K562 (cell line): ENCODE data around the gene FHIT. TPM values are rescaled to one million over a fixed set of nuclear protein-coding genes. Genes with fewer than 3 reads are reported as not detected.

Experiments
- ATAC-seq: fragments of 200-7000 bp; cut with Tn5 transposase; 3 replicates; pipeline ENCODE4 v1.9.1; 2020; ENCODE audit warnings: moderate library complexity
- BruUV-seq: library from RNA; stranded (reverse); fragments of 400-500 nt; replicated peaks from 2 replicates; lab custom pipeline; 2021; lab: Mats Ljungman, UMichigan
- CTCF ChIA-PET: fragments of 300-600 bp; formaldehyde crosslinking; extraction: SDS; loops from one replicate; lab custom pipeline; 2021; ENCODE audit warnings: low intra/inter-chr PET ratio; lab: Yijun Ruan, JAX
- POLR2A ChIA-PET: fragments of 300-600, 350-650 bp; sonication (Branson Sonifier 250); formaldehyde crosslinking; extraction: SDS; loops from one replicate; lab custom pipeline; 2021; ENCODE audit warnings: antibody characterized with exemption, inconsistent platforms; lab: Yijun Ruan, JAX
- DNase-seq, 4 experiments: peaks; one replicate each; pipeline versions ENCODE4 v3.0.0 to v3.0.0-alpha.2; 2011 to 2018; ENCODE audit warnings: low spot score in 3 of 4, mixed read lengths in 3 of 4; ENCODE audit errors: extremely low read depth in 1 of 4
- FAIRE-seq: peaks from 2 replicates; lab custom pipeline; 2011; peaks lifted over from hg19 to GRCh38; lab: Jason Lieb, UNC
- H2AFZ ChIP-seq: 2 replicates; pipeline ENCODE4 v1.6.0; 2011; ENCODE audit warnings: low read depth, low read length, control low read depth, inconsistent platforms
- H3K27ac ChIP-seq: fragments of 200-600 bp; 3 replicates; pipeline ENCODE4 v1.8.0; 2011; ENCODE audit warnings: low read depth, mild to moderate bottlenecking, control low read depth, inconsistent platforms, low read length, moderate library complexity, mixed read lengths; ENCODE audit errors: extremely low read depth
- H3K27me3 ChIP-seq, 2 experiments: fragments of 300-600 bp in 1 of 2; 2 replicates in 1 of 2; 3 replicates in 1 of 2; pipeline versions ENCODE4 v1.6.0 to v1.8.0; 2011; ENCODE audit warnings: inconsistent platforms in 2 of 2, low read length in 2 of 2, mild to moderate bottlenecking in 1 of 2, mixed read lengths in 1 of 2, moderate library complexity in 1 of 2; ENCODE audit not compliant: control insufficient read depth in 2 of 2, insufficient read depth in 2 of 2
- H3K36me3 ChIP-seq: fragments of 300-600 bp; 3 replicates; pipeline ENCODE4 v1.8.0; 2011; ENCODE audit warnings: mild to moderate bottlenecking, low read length, inconsistent platforms; ENCODE audit not compliant: control insufficient read depth, insufficient read depth
- H3K4me1 ChIP-seq, 2 experiments: fragments of 200-600 bp in 1 of 2; replicated peaks in 1 of 2; 2 replicates in 1 of 2; 3 replicates in 1 of 2; pipeline versions ENCODE4 v1.5.1 to v1.8.0; 2011; ENCODE audit warnings: inconsistent platforms in 2 of 2, low read length in 2 of 2, mild to moderate bottlenecking in 1 of 2, mixed read lengths in 1 of 2, moderate library complexity in 1 of 2; ENCODE audit not compliant: control insufficient read depth in 2 of 2, insufficient read depth in 2 of 2
- H3K4me2 ChIP-seq: 2 replicates; pipeline ENCODE4 v1.6.1; 2011; ENCODE audit warnings: low read length, control low read depth, inconsistent platforms, mixed read lengths; ENCODE audit not compliant: insufficient read depth
- H3K4me3 ChIP-seq: fragments of 200-600 bp; sonication (generic), shearing (Covaris generic); 2 replicates; pipeline ENCODE4 v1.5.1; 2016; ENCODE audit warnings: control low read depth, inconsistent platforms
- H3K79me2 ChIP-seq: fragments of 200-600 bp; 3 replicates; pipeline ENCODE4 v1.8.0; 2011; ENCODE audit warnings: low read length, inconsistent platforms; ENCODE audit not compliant: control insufficient read depth, insufficient read depth
- H3K9ac ChIP-seq, 2 experiments: 2 replicates each; pipeline versions ENCODE4 v1.6.0 to v1.6.1; 2011; ENCODE audit warnings: low read depth in 2 of 2, low read length in 2 of 2, control low read depth in 1 of 2, inconsistent platforms in 1 of 2, mild to moderate bottlenecking in 1 of 2, mixed read lengths in 1 of 2; ENCODE audit not compliant: insufficient read depth in 1 of 2
- H3K9me1 ChIP-seq: one replicate; pipeline ENCODE4 v1.6.0; 2011; ENCODE audit warnings: inconsistent platforms, mild to moderate bottlenecking, low read length, moderate library complexity; ENCODE audit not compliant: control insufficient read depth, insufficient read depth
- H3K9me3 ChIP-seq: replicated peaks from 2 replicates; pipeline ENCODE4 v1.5.1; 2011; ENCODE audit warnings: low read depth, low read length, inconsistent platforms; ENCODE audit not compliant: control insufficient read depth, insufficient read depth
- H4K20me1 ChIP-seq: replicated peaks from 2 replicates; pipeline ENCODE4 v1.6.1; 2011; ENCODE audit warnings: low read length, inconsistent platforms, mixed read lengths; ENCODE audit not compliant: control insufficient read depth, insufficient read depth
- BCL6 ChIP-seq: fragments of 250-450 bp; sonication (Bioruptor Pico); IDR thresholded peaks from 2 replicates; pipeline ENCODE4 v1.4.0; 2020
- ETV1 ChIP-seq: fragments of 450-650 bp; conservative IDR thresholded peaks from 2 replicates; pipeline ENCODE4 v1.6.1; 2016; ENCODE audit warnings: missing genetic modification characterization, control low read depth, low read depth, missing compliant biosample characterization
- IFI16 ChIP-seq: fragments of 250-450 bp; sonication (Bioruptor Pico); IDR thresholded peaks from 2 replicates; pipeline ENCODE4 v2.1.2; 2022; ENCODE audit warnings: mild to moderate bottlenecking, inconsistent platforms
- MAFF ChIP-seq: IDR thresholded peaks from 2 replicates; pipeline ENCODE4 v1.6.1; 2012; ENCODE audit warnings: low read length, improper control_type of control experiment
- MTA3 ChIP-seq: fragments of 450-650 bp; formaldehyde crosslinking; IDR thresholded peaks from 2 replicates; pipeline ENCODE4 v1.6.1; 2017; ENCODE audit warnings: mild to moderate bottlenecking, borderline replicate concordance
- NCOA1 ChIP-seq: fragments of 450-650 bp; IDR thresholded peaks from 2 replicates; pipeline ENCODE4 v1.6.1; 2016; ENCODE audit warnings: low read depth
- RFX5 ChIP-seq: IDR thresholded peaks from 2 replicates; pipeline ENCODE4 v1.6.1; 2011; ENCODE audit warnings: low read depth, mild to moderate bottlenecking, improper control_type of control experiment, low read length
- SMARCA5 ChIP-seq: fragments of 450-650 bp; IDR thresholded peaks from 2 replicates; pipeline ENCODE4 v1.6.1; 2016
- TEAD2 ChIP-seq: fragments of 450-650 bp; IDR thresholded peaks from 2 replicates; pipeline ENCODE4 v1.6.1; 2016; ENCODE audit warnings: missing genetic modification characterization, control low read depth, missing compliant biosample characterization
- ZNF175 ChIP-seq: fragments of 200-800 bp; sonication (Bioruptor generic); IDR thresholded peaks from 2 replicates; pipeline ENCODE4 v1.6.1; 2016; ENCODE audit warnings: low read depth, mild to moderate bottlenecking, missing genetic modification characterization, missing compliant biosample characterization
- ZNF764 ChIP-seq: fragments of 250-450 bp; sonication (Bioruptor Pico); IDR thresholded peaks from 2 replicates; pipeline ENCODE4 v1.4.0; 2020; ENCODE audit warnings: low read depth, mild to moderate bottlenecking, moderate library complexity
- WGBS: fragments of 100-300 bp; shearing (Covaris generic); methylation state at CpG from one replicate; pipeline ENCODE4 v1.1.6; 2016; ENCODE audit warnings: low coverage, mixed read lengths; ENCODE audit not compliant: insufficient coverage; ENCODE audit errors: missing lambda C conversion rate; 5-methylcytosine and 5-hydroxymethylcytosine counted together
- in situ Hi-C: fragments of 300-500 bp; cut with MboI; formaldehyde crosslinking; loops from 4 replicates; pipeline ENCODE4 v1.15.0; 2018; ENCODE audit warnings: inconsistent platforms, mixed read lengths
- intact Hi-C: fragments of 100-400 bp; cut with micrococcal nuclease; formaldehyde crosslinking; loops from 2 replicates; pipeline ENCODE4 v1.14.2; 2022
- polyA plus RNA-seq, 8 experiments: library from polyadenylated mRNA; depleted of rRNA in 4 of 8; stranded (reverse) in 5 of 8; unstranded in 3 of 8; fragments of >200 nt; fragmentation: Nextera tagmentation in 2 of 8; fragmentation: Illumina TruSeq in 1 of 8; extraction: Ambion mirVana in 2 of 8; extraction: Trizol in 1 of 8; gene quantifications; 2 replicates each; pipeline versions ENCODE4 v1.2.1 to v1.2.3, GENCODE V29; 2011 to 2014; ENCODE audit warnings: inconsistent platforms in 1 of 8, missing spikeins in 1 of 8
- total RNA-seq, 7 experiments: library from RNA; depleted of rRNA in 6 of 7; stranded (reverse); fragments of >200 nt in 6 of 7; fragmentation: Illumina TruSeq in 2 of 7; extraction: Trizol in 2 of 7; gene quantifications; 2 replicates each; pipeline versions ENCODE4 v1.2.1 to v1.2.3, GENCODE V29; 2011 to 2021; ENCODE audit warnings: low replicate concordance in 1 of 7
- TF ChIP-seq, protein P1 (sequence below): fragments of 200-800 bp; sonication (Bioruptor generic); IDR thresholded peaks from 2 replicates; pipeline ENCODE4 v1.6.1; 2016; ENCODE audit warnings: missing genetic modification characterization, missing compliant biosample characterization
- TF ChIP-seq, protein P2 (sequence below): fragments of 250-450 bp; sonication (Bioruptor Pico); IDR thresholded peaks from 2 replicates; pipeline ENCODE4 v1.4.0; 2020

The FHIT gene
- total and polyA plus RNA-seq, 9 of the 15 experiments (the other 6 are each of a cell fraction or from before 2014, with no cell fraction given): 1.7 to 9.1 (median 4.3) TPM

DNA sequence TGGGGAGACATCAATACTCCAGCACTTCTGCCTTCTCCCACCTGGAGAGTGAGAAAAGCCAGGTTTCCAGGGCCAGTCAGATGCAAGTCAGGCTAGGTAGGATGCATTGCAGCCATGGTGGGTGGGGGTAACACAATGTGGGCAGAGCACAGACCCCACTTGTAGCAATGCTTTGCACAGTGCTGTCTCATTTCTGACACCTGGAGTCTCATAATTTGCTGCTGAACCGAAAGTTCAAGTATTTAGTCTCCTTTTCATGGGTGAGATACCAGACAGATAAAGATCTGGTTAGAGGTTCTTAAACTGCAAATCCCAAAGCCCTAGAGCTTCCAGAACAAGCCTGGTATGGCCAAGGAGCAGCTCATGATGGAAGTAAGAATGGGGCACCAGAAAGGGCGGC is 1321.1 kb downstream of the FHIT start:
- H3K27ac ChIP-seq: no peak overlapping the region
- CTCF ChIA-PET: no interaction called here
- BruUV-seq: no TSS peak
- H4K20me1 ChIP-seq: no peaks in the 10 kb centered on the region
- WGBS: 0% methylated on average over 1 of the region's 2 CpGs
- in situ Hi-C loops: no loop called here
- FAIRE-seq (no peak), DNase-seq (no peak), ATAC-seq (no peak)
- H3K36me3 ChIP-seq: no peaks in the 10 kb centered on the region
- no peak overlapping the region for H3K9ac ChIP-seq
- H2AFZ ChIP-seq: no peak overlapping the region
- no peaks in the 10 kb centered on the region for H3K9me3 ChIP-seq
- no peaks in the 10 kb centered on the region for H3K9me1 ChIP-seq
- H3K4me2 ChIP-seq: no peak overlapping the region
- H3K4me1 ChIP-seq: no peaks in the 10 kb centered on the region
- intact Hi-C loops: no loop called here
- no peaks in the 10 kb centered on the region for H3K27me3 ChIP-seq
- no peaks in the 10 kb centered on the region for H3K79me2 ChIP-seq
- no peak overlapping the region for H3K4me3 ChIP-seq
- POLR2A ChIA-PET: no interaction called here
- TF ChIP-seq, protein P1, sequence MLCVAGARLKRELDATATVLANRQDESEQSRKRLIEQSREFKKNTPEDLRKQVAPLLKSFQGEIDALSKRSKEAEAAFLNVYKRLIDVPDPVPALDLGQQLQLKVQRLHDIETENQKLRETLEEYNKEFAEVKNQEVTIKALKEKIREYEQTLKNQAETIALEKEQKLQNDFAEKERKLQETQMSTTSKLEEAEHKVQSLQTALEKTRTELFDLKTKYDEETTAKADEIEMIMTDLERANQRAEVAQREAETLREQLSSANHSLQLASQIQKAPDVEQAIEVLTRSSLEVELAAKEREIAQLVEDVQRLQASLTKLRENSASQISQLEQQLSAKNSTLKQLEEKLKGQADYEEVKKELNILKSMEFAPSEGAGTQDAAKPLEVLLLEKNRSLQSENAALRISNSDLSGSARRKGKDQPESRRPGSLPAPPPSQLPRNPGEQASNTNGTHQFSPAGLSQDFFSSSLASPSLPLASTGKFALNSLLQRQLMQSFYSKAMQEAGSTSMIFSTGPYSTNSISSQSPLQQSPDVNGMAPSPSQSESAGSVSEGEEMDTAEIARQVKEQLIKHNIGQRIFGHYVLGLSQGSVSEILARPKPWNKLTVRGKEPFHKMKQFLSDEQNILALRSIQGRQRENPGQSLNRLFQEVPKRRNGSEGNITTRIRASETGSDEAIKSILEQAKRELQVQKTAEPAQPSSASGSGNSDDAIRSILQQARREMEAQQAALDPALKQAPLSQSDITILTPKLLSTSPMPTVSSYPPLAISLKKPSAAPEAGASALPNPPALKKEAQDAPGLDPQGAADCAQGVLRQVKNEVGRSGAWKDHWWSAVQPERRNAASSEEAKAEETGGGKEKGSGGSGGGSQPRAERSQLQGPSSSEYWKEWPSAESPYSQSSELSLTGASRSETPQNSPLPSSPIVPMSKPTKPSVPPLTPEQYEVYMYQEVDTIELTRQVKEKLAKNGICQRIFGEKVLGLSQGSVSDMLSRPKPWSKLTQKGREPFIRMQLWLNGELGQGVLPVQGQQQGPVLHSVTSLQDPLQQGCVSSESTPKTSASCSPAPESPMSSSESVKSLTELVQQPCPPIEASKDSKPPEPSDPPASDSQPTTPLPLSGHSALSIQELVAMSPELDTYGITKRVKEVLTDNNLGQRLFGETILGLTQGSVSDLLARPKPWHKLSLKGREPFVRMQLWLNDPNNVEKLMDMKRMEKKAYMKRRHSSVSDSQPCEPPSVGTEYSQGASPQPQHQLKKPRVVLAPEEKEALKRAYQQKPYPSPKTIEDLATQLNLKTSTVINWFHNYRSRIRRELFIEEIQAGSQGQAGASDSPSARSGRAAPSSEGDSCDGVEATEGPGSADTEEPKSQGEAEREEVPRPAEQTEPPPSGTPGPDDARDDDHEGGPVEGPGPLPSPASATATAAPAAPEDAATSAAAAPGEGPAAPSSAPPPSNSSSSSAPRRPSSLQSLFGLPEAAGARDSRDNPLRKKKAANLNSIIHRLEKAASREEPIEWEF (CRISPR knock-in tag): no peak
- no peak for TF ChIP-seq SMARCA5
- no peak for TF ChIP-seq ZNF175 (CRISPR knock-in tag)
- TF ChIP-seq RFX5: no peak
- no peak for TF ChIP-seq MTA3
- TF ChIP-seq ETV1 (tag): no peak
- TF ChIP-seq MAFF: no peak
- no peak for TF ChIP-seq NCOA1
- TF ChIP-seq BCL6 (CRISPR knock-in tag): no peak
- TF ChIP-seq, protein P2, sequence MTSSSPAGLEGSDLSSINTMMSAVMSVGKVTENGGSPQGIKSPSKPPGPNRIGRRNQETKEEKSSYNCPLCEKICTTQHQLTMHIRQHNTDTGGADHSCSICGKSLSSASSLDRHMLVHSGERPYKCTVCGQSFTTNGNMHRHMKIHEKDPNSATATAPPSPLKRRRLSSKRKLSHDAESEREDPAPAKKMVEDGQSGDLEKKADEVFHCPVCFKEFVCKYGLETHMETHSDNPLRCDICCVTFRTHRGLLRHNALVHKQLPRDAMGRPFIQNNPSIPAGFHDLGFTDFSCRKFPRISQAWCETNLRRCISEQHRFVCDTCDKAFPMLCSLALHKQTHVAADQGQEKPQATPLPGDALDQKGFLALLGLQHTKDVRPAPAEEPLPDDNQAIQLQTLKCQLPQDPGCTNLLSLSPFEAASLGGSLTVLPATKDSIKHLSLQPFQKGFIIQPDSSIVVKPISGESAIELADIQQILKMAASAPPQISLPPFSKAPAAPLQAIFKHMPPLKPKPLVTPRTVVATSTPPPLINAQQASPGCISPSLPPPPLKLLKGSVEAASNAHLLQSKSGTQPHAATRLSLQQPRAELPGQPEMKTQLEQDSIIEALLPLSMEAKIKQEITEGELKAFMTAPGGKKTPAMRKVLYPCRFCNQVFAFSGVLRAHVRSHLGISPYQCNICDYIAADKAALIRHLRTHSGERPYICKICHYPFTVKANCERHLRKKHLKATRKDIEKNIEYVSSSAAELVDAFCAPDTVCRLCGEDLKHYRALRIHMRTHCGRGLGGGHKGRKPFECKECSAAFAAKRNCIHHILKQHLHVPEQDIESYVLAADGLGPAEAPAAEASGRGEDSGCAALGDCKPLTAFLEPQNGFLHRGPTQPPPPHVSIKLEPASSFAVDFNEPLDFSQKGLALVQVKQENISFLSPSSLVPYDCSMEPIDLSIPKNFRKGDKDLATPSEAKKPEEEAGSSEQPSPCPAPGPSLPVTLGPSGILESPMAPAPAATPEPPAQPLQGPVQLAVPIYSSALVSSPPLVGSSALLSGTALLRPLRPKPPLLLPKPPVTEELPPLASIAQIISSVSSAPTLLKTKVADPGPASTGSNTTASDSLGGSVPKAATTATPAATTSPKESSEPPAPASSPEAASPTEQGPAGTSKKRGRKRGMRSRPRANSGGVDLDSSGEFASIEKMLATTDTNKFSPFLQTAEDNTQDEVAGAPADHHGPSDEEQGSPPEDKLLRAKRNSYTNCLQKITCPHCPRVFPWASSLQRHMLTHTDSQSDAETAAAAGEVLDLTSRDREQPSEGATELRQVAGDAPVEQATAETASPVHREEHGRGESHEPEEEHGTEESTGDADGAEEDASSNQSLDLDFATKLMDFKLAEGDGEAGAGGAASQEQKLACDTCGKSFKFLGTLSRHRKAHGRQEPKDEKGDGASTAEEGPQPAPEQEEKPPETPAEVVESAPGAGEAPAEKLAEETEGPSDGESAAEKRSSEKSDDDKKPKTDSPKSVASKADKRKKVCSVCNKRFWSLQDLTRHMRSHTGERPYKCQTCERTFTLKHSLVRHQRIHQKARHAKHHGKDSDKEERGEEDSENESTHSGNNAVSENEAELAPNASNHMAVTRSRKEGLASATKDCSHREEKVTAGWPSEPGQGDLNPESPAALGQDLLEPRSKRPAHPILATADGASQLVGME (CRISPR knock-in tag): no peak
- no peak for TF ChIP-seq TEAD2 (tag)
- no peak for TF ChIP-seq ZNF764
- TF ChIP-seq IFI16: no peak
